Small intestine (tissue), 7 donors: Measurements from ENCODE around the gene RIF1. TPM values are rescaled to one million over a fixed set of nuclear protein-coding genes. Genes with fewer than 3 reads are reported as not detected.

Experiments
- DNase-seq, 2 donors: peaks; one replicate each; pipeline versions ENCODE4 v3.0.0 to v3.0.0-alpha.2; 2013
- FAIRE-seq: peaks from 2 replicates; lab custom pipeline; 2012; peaks lifted over from hg19 to GRCh38; lab: Jason Lieb, UNC
- H3K27ac ChIP-seq, 3 donors: one replicate each; pipeline ENCODE4 v1.5.1; 2013; ENCODE audit warnings: low read length in 2 of 3, mild to moderate bottlenecking in 2 of 3, control low read depth in 1 of 3, inconsistent platforms in 1 of 3, low read depth in 1 of 3, moderate library complexity in 1 of 3
- H3K27me3 ChIP-seq, 3 donors: one replicate each; pipeline ENCODE4 v1.6.1; 2013; ENCODE audit warnings: low read length in 3 of 3, inconsistent platforms in 1 of 3; ENCODE audit not compliant: control insufficient read depth in 3 of 3, insufficient read depth in 3 of 3
- H3K36me3 ChIP-seq, 3 donors: one replicate each; pipeline ENCODE4 v1.6.1; 2013; ENCODE audit warnings: low read length in 3 of 3, inconsistent platforms in 1 of 3, low read depth in 1 of 3, mild to moderate bottlenecking in 1 of 3, moderate library complexity in 1 of 3; ENCODE audit not compliant: control insufficient read depth in 3 of 3, insufficient read depth in 2 of 3
- H3K4me1 ChIP-seq, 3 donors: one replicate each; pipeline ENCODE4 v1.6.1; 2013; ENCODE audit warnings: low read length in 2 of 3, inconsistent platforms in 1 of 3, low read depth in 1 of 3, mild to moderate bottlenecking in 1 of 3, moderate library complexity in 1 of 3; ENCODE audit not compliant: control insufficient read depth in 3 of 3, insufficient read depth in 2 of 3
- H3K4me3 ChIP-seq, 3 donors: one replicate each; pipeline ENCODE4 v1.5.1; 2013; ENCODE audit warnings: low read length in 3 of 3, control low read depth in 1 of 3, inconsistent platforms in 1 of 3, low read depth in 1 of 3, mild to moderate bottlenecking in 1 of 3, moderate library complexity in 1 of 3
- H3K9me3 ChIP-seq, 2 donors: one replicate each; pipeline ENCODE4 v1.6.1; 2013; ENCODE audit warnings: low read depth in 1 of 2, low read length in 1 of 2; ENCODE audit not compliant: control insufficient read depth in 2 of 2, insufficient read depth in 1 of 2
- WGBS, 3 donors: extraction: QIAGEN DNeasy Blood & Tissue Kit; methylation state at CpG; one replicate each; pipeline ENCODE4 v1.1.7; 2013; 5-methylcytosine and 5-hydroxymethylcytosine counted together
- polyA plus RNA-seq, 4 donors: library from polyadenylated mRNA; stranded (reverse) in 3 of 4; unstranded in 1 of 4; fragments of 200-250 nt in 3 of 4; fragments of 120-200 nt in 1 of 4; gene quantifications; one replicate each; pipeline versions ENCODE4 v1.2.1 to v1.2.3, GENCODE V29; 2013
- donor health status: healthy with polysubstance abuse.
- donor health status: control.
- donor health status: control.
- donor health status: Bipolar disorder and iron deficiency.
- donor health status: healthy.

RIF1 gene
- polyA plus RNA-seq, 4 donors: 1.9 to 19.6 (median 3.1) TPM

DNA sequence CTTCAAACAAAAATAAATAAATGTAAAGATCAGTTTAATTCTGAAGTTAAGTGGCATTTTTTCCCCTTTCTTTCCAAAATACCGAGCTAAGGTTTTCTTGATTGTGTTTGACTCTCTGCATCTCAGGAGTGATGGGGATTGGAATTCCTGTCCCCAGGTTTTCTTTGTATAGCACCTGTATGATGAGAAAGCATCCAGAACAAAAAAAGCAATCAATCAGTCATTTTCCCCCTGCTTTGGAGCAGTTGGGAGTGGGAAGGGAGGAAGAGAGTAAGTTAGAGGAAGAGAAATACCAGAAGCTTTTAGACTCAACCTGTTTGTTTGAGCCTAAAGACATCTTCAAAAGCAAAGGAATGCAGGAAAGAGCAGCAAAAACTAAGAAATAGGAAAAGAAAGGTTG is 88.5 kb downstream of the RIF1 start:
- no peaks in the 10 kb centered on the region for H3K9me3 ChIP-seq
- FAIRE-seq (no peak), DNase-seq (no peak)
- no peaks in the 10 kb centered on the region for H3K4me1 ChIP-seq
- no peaks in the 10 kb centered on the region for H3K36me3 ChIP-seq
- H3K4me3 ChIP-seq: no peak overlapping the region
- 88 to 94% (median 93%) methylated on average over 1 of the region's 1 CpG for WGBS, 3 donors
- no peaks in the 10 kb centered on the region for H3K27me3 ChIP-seq
- H3K27ac ChIP-seq: no peak overlapping the region

GRCh38 chr2:151506170-151506569 is 96.5 kb downstream of the RIF1 start:
- H3K4me1 ChIP-seq: no peaks in the 10 kb centered on the region
- FAIRE-seq: no peak
- H3K4me3 ChIP-seq: no peak overlapping the region

GRCh38 chr2:151508519-151508918 is 98.8 kb downstream of the RIF1 start:
- Histone ChIP-seq H3K9me3 (no peaks in the 10 kb centered on the region), H3K27me3 (no peaks in the 10 kb centered on the region), H3K4me1 (no peaks in the 10 kb centered on the region), H3K27ac (no peak overlapping the region), H3K4me3 (no peak overlapping the region), H3K36me3 (peaks cover 0 to 7% (median 0%) of the 10 kb centered on the region in 3 donors)
- DNase-seq (no peak), FAIRE-seq (no peak)
- 83 to 91% (median 89%) methylated on average over 3 of the region's 3 CpGs for WGBS, 3 donors

More at GRCh38 chr2:151506170-151506569, 96.5 kb downstream of the RIF1 start:
- Histone ChIP-seq H3K27ac (no peak overlapping the region), H3K9me3 (no peaks in the 10 kb centered on the region), H3K27me3 (no peaks in the 10 kb centered on the region), H3K36me3 (peaks cover 0 to 7% (median 0%) of the 10 kb centered on the region in 3 donors)
- no peak for DNase-seq
- 97 to 98% (median 98%) methylated on average over 4 of the region's 4 CpGs for WGBS, 3 donors

DNA sequence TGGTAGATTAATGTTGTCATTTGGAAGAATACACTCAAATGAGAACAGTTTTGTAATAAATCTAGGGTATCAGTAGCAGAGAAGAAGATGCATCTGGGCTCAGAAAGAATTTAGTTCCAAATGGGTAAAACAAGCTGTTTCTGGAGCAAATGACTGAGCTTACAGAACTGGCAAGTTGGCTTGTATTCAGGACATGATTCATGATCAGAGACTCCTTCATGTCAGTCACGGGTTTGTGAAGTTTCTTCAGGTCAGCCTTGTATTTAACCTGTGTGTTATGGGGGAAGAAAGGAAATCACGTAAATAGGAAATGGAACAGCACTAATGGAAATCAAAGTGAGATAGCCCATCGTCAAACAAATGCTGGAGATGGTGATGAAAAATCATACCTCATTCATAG is 109.1 kb downstream of the RIF1 start:
- Histone ChIP-seq H3K4me3 (no peak overlapping the region), H3K4me1 (no peaks in the 10 kb centered on the region), H3K27me3 (no peaks in the 10 kb centered on the region), H3K9me3 (no peaks in the 10 kb centered on the region), H3K36me3 (no peaks in the 10 kb centered on the region), H3K27ac (no peak overlapping the region)
- DNase-seq (no peak), FAIRE-seq (no peak)
- 90 to 94% (median 92%) methylated on average over 3 of the region's 3 CpGs for WGBS, 3 donors

GRCh38 chr2:151520976-151521375 is 111.3 kb downstream of the RIF1 start:
- Histone ChIP-seq H3K4me3 (no peak overlapping the region), H3K27me3 (no peaks in the 10 kb centered on the region), H3K4me1 (no peaks in the 10 kb centered on the region), H3K36me3 (peaks cover 0 to 2% (median 0%) of the 10 kb centered on the region in 3 donors), H3K9me3 (no peaks in the 10 kb centered on the region), H3K27ac (no peak overlapping the region)
- FAIRE-seq (no peak), DNase-seq (no peak)
- WGBS, 3 donors: 72 to 84% (median 76%) methylated on average over 1 of the region's 1 CpG

GRCh38 chr2:151522556-151522955 is 112.9 kb downstream of the RIF1 start:
- DNase-seq: no peak
- 91 to 95% (median 93%) methylated on average over 7 of the region's 7 CpGs for WGBS, 3 donors
- no peak for FAIRE-seq

DNA sequence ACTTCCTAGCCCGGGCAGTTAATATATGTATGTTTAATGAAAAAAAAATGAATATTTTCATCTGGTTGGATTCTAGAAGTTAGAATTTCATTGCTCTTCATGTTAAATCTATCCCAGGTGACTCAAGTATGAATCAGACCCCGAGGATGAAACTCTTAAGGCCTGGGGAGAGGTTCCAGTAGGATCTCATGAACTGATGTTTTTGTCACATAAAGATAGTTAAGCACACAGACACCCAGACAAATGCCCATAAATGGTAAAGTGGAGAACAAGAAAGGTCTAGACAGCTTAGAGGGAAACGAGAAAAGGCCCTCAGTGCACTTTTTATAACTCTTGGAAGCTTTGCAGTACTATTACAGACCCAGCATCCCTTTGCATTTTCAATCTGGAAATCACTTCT is 114.1 kb downstream of the RIF1 start:
- Histone ChIP-seq H3K27me3 (no peaks in the 10 kb centered on the region), H3K9me3 (no peaks in the 10 kb centered on the region), H3K4me1 (no peaks in the 10 kb centered on the region), H3K36me3 (peaks cover 0 to 6% (median 0%) of the 10 kb centered on the region in 3 donors), H3K4me3 (no peak overlapping the region), H3K27ac (no peak overlapping the region)
- DNase-seq: no peak
- no peak for FAIRE-seq
- 84 to 88% (median 87%) methylated on average over 3 of the region's 3 CpGs for WGBS, 3 donors

More at GRCh38 chr2:151522556-151522955, 112.9 kb downstream of the RIF1 start:
- H3K4me1 ChIP-seq: no peaks in the 10 kb centered on the region
- peaks cover 0 to 6% (median 0%) of the 10 kb centered on the region in 3 donors for H3K36me3 ChIP-seq
- no peak overlapping the region for H3K27ac ChIP-seq
- no peaks in the 10 kb centered on the region for H3K9me3 ChIP-seq
- H3K27me3 ChIP-seq: no peaks in the 10 kb centered on the region
- H3K4me3 ChIP-seq: no peak overlapping the region

DNA sequence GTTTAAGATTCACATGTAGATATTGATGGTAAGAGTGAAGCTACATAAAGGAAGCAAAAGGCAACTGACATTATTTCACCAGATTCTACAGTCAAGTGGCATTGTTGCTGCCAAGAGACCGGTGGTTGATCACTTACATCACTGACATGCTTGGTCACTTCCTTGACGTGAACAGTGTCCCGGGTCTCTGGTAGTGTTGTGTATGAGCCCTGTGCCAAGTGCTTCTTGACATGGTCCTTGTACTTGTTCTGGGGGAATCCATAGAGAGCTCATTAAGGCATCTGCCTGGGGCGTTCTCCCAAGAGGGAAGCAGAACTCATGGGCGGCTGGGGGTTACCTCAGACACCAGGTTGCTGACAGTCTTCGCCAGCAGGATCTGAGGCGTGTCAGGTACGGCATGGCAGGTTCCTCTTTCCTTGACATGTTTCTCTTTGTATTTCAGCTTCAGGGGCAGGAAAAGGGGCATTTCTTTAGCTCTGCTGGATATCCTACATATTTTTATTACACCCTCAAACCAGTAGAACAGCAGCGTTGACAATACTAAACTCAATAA is 116.2 kb downstream of the RIF1 start:
- H3K4me3 ChIP-seq: no peak overlapping the region
- DNase-seq (no peak), FAIRE-seq (no peak)
- H3K9me3 ChIP-seq: no peaks in the 10 kb centered on the region
- H3K36me3 ChIP-seq: peaks cover 0 to 6% (median 0%) of the 10 kb centered on the region in 3 donors
- no peak overlapping the region for H3K27ac ChIP-seq
- no peaks in the 10 kb centered on the region for H3K4me1 ChIP-seq
- no peaks in the 10 kb centered on the region for H3K27me3 ChIP-seq
- WGBS, 3 donors: 73 to 89% (median 76%) methylated on average over 9 of the region's 9 CpGs

DNA sequence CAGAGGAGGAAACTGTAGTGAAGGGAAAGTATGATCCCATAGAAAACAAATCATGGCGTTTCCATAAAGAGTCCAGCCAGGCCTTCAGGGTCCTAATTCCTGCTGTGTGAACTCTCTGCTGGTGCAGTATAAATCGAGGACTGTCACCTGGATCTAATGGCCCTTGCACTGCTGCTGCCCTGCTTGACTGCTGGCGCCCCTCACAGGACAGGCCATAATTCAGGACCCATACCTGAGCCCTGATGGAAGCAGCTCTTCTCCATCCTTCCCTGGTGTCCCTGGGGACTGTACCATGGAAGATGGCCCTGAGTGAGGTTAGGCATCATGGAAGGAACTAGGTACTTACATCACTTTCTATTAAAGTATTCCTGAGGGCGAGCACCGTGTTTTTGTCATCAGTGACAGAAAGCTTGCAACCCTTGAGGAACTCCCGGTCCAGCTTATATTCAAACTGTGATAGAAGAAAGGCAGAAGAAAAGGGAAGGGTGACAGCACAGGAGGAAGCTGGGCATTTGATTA is 116.9 kb downstream of the RIF1 start:
- Histone ChIP-seq H3K9me3 (no peaks in the 10 kb centered on the region), H3K4me1 (no peaks in the 10 kb centered on the region), H3K36me3 (peaks cover 0 to 6% (median 0%) of the 10 kb centered on the region in 3 donors), H3K27me3 (no peaks in the 10 kb centered on the region), H3K4me3 (no peak overlapping the region), H3K27ac (no peak overlapping the region)
- 92 to 95% (median 93%) methylated on average over 6 of the region's 6 CpGs for WGBS, 3 donors
- DNase-seq (no peak), FAIRE-seq (no peak)
